DND-41 (cell line): ENCODE data around the gene MATN3.

Source experiments
- CTCF ChIP-seq: IDR thresholded peaks from 2 replicates; pipeline ENCODE4 v1.5.1; 2012; ENCODE audit warnings: borderline replicate concordance, low read length, moderate library complexity, mild to moderate bottlenecking; ENCODE audit not compliant: poor library complexity, severe bottlenecking; ENCODE audit errors: extremely low read depth
- EZH2 ChIP-seq: IDR thresholded peaks from 3 replicates; pipeline ENCODE4 v1.6.1; 2012; ENCODE audit warnings: borderline replicate concordance, low read depth, mild to moderate bottlenecking, moderate library complexity, low read length, inconsistent platforms; ENCODE audit not compliant: severe bottlenecking

- TF ChIP-seq CTCF = no peak
- TF ChIP-seq EZH2 = no peak
Measured at GRCh38 chr2:20019747-20020146, 7.3 kb upstream of the MATN3 start.
